ENCODE measurements around the gene GNB4.

GNB4 gene

GRCh38 chr3:179486806-179487205 is 35.5 kb upstream of the GNB4 start:
- Histone ChIP-seq H3K36me3 (ENCODE audit: control insufficient read depth, insufficient read depth, low read length) (no peaks in the 10 kb centered on the region), H3K27me3 (ENCODE audit: control insufficient read depth, insufficient read depth, low read length) (no peaks in the 10 kb centered on the region), H3K27ac (no peak overlapping the region), H3K4me2 (ENCODE audit: low read length) (no peak overlapping the region), H2AFZ (no peak overlapping the region), H3K4me3 (ENCODE audit: low read depth, low read length) (no peak overlapping the region), H3K9me3 (ENCODE audit: control insufficient read depth, low read length) (no peaks in the 10 kb centered on the region), H3K9ac (no peak overlapping the region), H3K79me2 (no peaks in the 10 kb centered on the region), H3K4me1 (no peaks in the 10 kb centered on the region)
- TF ChIP-seq CTCF (IDR thresholded peaks at IDR 0.05) = no peak

- TF ChIP-seq CTCF (IDR thresholded peaks at IDR 0.05) = no peak
- Histone ChIP-seq H3K79me2 (no peaks in the 10 kb centered on the region), H3K4me2 (ENCODE audit: low read length) (no peak overlapping the region), H3K36me3 (ENCODE audit: control insufficient read depth, insufficient read depth, low read length) (no peaks in the 10 kb centered on the region), H3K27ac (no peak overlapping the region), H3K27me3 (ENCODE audit: control insufficient read depth, insufficient read depth, low read length) (no peaks in the 10 kb centered on the region), H3K4me3 (ENCODE audit: low read depth, low read length) (no peak overlapping the region), H3K9me3 (ENCODE audit: control insufficient read depth, low read length) (no peaks in the 10 kb centered on the region), H3K4me1 (no peaks in the 10 kb centered on the region), H3K9ac (no peak overlapping the region), H2AFZ (no peak overlapping the region)
These were observed 31.6 kb upstream of the GNB4 start for GRCh38 chr3:179482857-179483256.

GRCh38 chr3:179476215-179476614 is 24.9 kb upstream of the GNB4 start:
- Histone ChIP-seq H3K36me3 (ENCODE audit: control insufficient read depth, insufficient read depth, low read length) (no peaks in the 10 kb centered on the region), H3K9me3 (ENCODE audit: control insufficient read depth, low read length) (no peaks in the 10 kb centered on the region), H3K9ac (no peak overlapping the region), H3K27ac (no peak overlapping the region), H3K79me2 (no peaks in the 10 kb centered on the region), H3K4me2 (ENCODE audit: low read length) (no peak overlapping the region), H3K4me1 (no peaks in the 10 kb centered on the region), H2AFZ (no peak overlapping the region), H3K27me3 (ENCODE audit: control insufficient read depth, insufficient read depth, low read length) (no peaks in the 10 kb centered on the region), H3K4me3 (ENCODE audit: low read depth, low read length) (no peak overlapping the region)
- TF ChIP-seq CTCF (IDR thresholded peaks at IDR 0.05) = no peak

- H3K9ac ChIP-seq = no peak overlapping the region
- H3K4me2 ChIP-seq (ENCODE audit: low read length) = no peak overlapping the region
- H2AFZ ChIP-seq = no peak overlapping the region
- no peaks in the 10 kb centered on the region for H3K4me1 ChIP-seq
- no peaks in the 10 kb centered on the region for H3K79me2 ChIP-seq
- H3K36me3 ChIP-seq (ENCODE audit: control insufficient read depth, insufficient read depth, low read length) = no peaks in the 10 kb centered on the region
- H3K27me3 ChIP-seq (ENCODE audit: control insufficient read depth, insufficient read depth, low read length) = no peaks in the 10 kb centered on the region
- H3K4me3 ChIP-seq (ENCODE audit: low read depth, low read length) = no peak overlapping the region
- no peak for TF ChIP-seq CTCF (IDR thresholded peaks at IDR 0.05)
- no peaks in the 10 kb centered on the region for H3K9me3 ChIP-seq (ENCODE audit: control insufficient read depth, low read length)
- H3K27ac ChIP-seq = no peak overlapping the region
These were observed 23.2 kb upstream of the GNB4 start for GRCh38 chr3:179474480-179474879.

GRCh38 chr3:179473565-179473964 is 22.3 kb upstream of the GNB4 start:
- no peaks in the 10 kb centered on the region for H3K4me1 ChIP-seq
- H3K36me3 ChIP-seq (ENCODE audit: control insufficient read depth, insufficient read depth, low read length) = no peaks in the 10 kb centered on the region
- no peaks in the 10 kb centered on the region for H3K27me3 ChIP-seq (ENCODE audit: control insufficient read depth, insufficient read depth, low read length)
- TF ChIP-seq CTCF (IDR thresholded peaks at IDR 0.05) = no peak
- H3K9me3 ChIP-seq (ENCODE audit: control insufficient read depth, low read length) = no peaks in the 10 kb centered on the region
- no peak overlapping the region for H3K27ac ChIP-seq
- H2AFZ ChIP-seq = no peak overlapping the region
- H3K79me2 ChIP-seq = no peaks in the 10 kb centered on the region
- H3K4me3 ChIP-seq (ENCODE audit: low read depth, low read length) = no peak overlapping the region
- no peak overlapping the region for H3K4me2 ChIP-seq (ENCODE audit: low read length)
- H3K9ac ChIP-seq = no peak overlapping the region
